ENCODE measurements around the gene MUC4.
"Not testable (repeated sequence)": the region's sequence is repeated elsewhere in the genome, so short reads cannot be mapped to it uniquely, and the experiment has no call there.

Gene MUC4

GRCh38 chr3:195835791-195836190 is 24.1 kb upstream of the MUC4 start:
- DNase-seq (ENCODE audit: low read depth, low spot score) = no peak

- DNase-seq (ENCODE audit: low read depth, low spot score) = no peak
Measured at GRCh38 chr3:195834675-195835583, 23.2 kb upstream of the MUC4 start.

DNA sequence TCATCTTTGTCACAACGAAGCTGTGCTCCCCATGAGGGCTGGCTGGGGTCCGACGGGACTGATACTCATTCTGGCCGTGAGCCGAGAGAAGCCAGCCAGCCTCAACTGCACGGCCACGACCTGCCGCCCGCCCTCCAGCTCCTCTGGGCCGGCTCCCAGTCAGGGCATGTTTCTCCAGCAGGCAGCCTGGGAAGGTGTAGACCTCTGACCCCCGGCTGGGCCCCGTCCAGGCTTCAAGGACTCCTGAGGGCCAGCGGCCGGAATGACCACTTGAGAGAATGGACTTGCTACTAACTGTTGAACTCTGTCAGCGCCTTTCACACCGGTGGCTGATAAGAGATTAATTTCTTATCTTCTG is 18.1 kb upstream of the MUC4 start:
- DNase-seq (ENCODE audit: low read depth, low spot score) = no peak

- DNase-seq (ENCODE audit: low read depth, low spot score) = no peak
Measured at GRCh38 chr3:195828762-195829161, 17.0 kb upstream of the MUC4 start.

- DNase-seq (ENCODE audit: low read depth, low spot score) = no peak
Measured at GRCh38 chr3:195825857-195826804, 14.4 kb upstream of the MUC4 start.

DNA sequence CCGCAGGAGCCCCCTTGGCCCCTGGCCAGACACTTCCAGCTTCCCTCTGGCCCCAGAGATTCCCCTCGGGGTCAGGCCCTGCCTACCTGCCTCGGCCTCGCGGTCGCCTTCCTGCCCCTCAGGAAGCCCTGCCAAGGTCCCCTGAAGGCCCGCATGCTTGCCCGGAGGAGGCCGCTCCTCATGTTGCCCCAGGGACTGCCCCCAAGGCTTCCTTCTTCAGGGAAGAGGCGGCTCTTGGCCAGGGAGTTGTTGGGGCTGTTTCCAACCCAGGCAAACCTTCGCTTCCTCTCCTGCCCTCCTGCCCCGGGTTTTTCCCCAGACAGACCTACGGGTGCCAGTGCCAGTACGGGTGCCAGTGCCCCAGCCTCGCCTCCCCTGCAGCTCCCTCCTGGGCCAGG is 13.5 kb upstream of the MUC4 start:
- no peak for DNase-seq (ENCODE audit: low read depth, low spot score)

DNA sequence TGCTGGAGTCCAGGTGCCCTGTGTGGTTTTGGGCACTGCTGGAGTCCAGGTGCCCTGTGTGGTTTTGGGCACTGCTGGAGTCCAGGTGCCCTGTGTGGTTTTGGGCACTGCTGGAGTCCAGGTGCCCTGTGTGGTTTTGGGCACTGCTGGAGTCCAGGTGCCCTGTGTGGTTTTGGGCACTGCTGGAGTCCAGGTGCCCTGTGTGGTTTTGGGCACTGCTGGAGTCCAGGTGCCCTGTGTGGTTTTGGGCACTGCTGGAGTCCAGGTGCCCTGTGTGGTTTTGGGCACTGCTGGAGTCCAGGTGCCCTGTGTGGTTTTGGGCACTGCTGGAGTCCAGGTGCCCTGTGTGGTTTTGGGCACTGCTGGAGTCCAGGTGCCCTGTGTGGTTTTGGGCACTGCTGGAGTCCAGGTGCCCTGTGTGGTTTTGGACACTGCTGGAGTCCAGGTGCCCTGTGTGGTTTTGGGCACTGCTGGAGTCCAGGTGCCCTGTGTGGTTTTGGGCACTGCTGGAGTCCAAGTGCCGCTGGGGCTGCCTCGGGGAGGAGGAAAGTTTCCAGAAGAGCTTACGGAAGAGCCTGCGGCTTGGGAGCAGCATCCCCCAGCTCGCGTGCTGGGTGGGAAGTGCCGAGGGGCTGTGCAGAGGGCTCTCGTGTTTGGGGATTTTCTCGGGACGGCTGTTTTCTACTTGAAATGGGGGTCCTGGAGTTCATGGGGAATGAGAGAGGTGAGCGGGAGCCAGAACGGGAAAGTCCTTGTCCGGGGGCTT is 12.9 kb upstream of the MUC4 start:
- DNase-seq (ENCODE audit: low read depth, low spot score) = not testable (repeated sequence)

GRCh38 chr3:195823999-195824398 is 12.3 kb upstream of the MUC4 start:
- no peak for DNase-seq (ENCODE audit: low read depth, low spot score)

- DNase-seq (ENCODE audit: low read depth, low spot score) = no peak
Measured at GRCh38 chr3:195823280-195823679, 11.6 kb upstream of the MUC4 start.

DNA sequence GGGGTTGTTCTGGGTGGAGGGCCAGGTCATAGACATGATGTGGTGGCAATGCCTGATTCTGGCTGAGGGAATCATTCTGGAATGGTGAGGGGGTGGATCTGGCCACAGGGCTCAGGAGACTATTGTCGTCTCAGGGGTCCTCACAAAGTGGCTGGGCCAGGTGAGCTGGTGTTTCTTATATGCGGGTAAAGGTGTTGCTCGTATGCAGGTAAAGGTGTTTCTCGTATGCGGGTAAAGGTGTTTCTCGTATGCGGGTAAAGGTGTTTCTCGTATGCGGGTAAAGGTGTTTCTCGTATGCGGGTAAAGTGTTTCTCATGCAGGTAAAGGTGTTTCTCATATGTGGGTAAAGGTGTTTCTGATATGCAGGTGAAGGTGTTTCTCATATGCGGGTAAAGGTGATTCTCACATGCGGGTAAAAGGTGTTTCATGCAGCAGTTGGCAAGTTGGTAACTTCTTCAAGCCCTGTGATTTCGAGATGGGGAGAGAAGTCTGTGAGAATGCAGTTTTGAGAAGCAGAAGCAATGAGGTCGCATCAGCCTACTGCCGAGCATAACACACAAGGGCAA is 10.5 kb upstream of the MUC4 start:
- DNase-seq (ENCODE audit: low read depth, low spot score) = no peak

DNA sequence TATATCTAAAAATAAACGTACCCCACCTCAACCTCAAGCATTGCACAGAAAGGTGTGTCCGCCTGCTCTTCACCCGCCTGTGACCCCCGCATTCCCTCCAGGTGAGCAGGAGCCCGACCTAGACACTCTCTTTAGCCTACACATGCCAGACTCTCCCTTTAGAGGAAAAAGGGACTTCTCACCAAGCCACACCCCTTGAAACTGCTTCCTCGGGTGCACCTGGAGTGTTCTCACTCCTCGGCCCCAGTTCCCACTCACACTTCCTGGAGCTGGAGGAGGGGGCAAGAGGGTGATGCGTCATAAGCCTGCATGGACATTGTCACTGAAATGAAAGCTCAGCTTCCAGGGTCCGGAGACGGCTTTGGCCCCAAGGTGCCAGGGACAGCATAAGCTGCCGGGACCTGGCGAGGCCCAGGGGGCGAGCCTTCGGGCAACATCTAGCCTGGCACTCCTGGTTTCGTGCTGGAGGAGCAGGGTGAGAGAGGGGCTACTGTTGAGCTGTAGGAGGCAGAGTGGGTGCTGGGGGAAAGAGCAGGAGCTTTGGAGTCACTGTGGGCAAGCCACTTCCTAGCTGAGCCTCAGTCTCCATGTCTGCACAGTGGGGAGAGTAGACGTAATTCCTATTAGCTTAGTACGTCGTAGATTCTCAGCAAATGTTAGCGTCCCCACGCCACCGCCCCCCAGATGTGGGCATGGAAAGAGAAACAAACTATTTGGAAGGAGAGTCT is 9.8 kb upstream of the MUC4 start:
- no peak for DNase-seq (ENCODE audit: low read depth, low spot score)

DNA sequence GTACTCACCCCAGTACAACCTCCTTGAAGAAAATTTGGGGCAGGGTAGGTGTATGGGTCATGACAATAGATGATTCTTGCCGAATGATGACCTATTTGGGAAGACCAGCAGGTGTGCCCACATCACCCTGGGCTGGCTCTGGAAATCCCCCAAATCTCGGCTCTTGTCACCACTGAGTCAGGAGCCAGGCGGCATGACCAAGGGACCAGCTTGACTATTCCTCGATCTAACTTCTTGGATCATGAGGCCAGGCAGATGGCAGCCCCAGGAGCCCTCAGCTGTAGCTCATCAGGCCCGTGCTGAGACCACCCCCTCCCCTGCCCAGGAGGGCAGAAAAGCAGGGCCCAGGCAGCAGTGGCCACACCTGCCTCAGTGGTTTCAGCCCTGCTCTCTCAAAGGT is 9.2 kb upstream of the MUC4 start:
- no peak for DNase-seq (ENCODE audit: low read depth, low spot score)

- no peak for DNase-seq (ENCODE audit: low read depth, low spot score)
Measured at GRCh38 chr3:195820186-195820585, 8.5 kb upstream of the MUC4 start.

- DNase-seq (ENCODE audit: low read depth, low spot score) = no peak
Measured at GRCh38 chr3:195818301-195818700, 6.6 kb upstream of the MUC4 start.

GRCh38 chr3:195817578-195818135 is 5.9 kb upstream of the MUC4 start:
- no peak for DNase-seq (ENCODE audit: low read depth, low spot score)

GRCh38 chr3:195816276-195816913 is 4.7 kb upstream of the MUC4 start:
- not testable (repeated sequence) for DNase-seq (ENCODE audit: low read depth, low spot score)

DNA sequence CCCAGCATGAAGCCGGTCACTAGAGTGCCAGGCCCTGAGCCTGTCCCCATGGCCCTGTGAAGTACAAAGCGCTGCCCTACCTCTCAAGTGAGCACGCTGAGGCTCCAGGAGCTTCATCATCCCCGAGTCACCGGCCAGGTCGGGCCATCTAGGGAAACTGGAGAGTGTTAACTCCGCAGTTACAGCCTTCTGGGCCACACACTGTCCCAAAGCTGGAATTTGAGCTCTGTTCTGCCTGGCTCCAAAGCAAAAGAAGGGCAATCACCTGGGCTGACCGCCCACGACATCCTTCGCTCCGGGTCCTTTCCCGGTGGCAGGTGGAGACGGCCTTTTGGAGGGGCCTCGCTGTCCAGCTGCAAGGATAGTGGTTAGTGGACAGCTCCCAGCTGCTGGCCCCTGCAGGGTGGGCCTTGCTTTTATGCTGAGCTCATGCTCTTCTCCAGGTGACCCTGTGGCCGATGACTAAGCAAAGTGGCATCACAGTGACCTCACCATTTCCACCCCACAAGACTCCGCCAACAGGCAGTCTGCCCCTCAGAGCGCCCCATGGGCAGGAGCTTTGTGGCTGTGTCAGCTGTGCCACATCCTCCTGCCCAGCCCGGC is 3.5 kb upstream of the MUC4 start:
- no peak for DNase-seq (ENCODE audit: low read depth, low spot score)

- DNase-seq (ENCODE audit: low read depth, low spot score) = no peak
Measured at GRCh38 chr3:195813916-195814640, 2.3 kb upstream of the MUC4 start.

DNA sequence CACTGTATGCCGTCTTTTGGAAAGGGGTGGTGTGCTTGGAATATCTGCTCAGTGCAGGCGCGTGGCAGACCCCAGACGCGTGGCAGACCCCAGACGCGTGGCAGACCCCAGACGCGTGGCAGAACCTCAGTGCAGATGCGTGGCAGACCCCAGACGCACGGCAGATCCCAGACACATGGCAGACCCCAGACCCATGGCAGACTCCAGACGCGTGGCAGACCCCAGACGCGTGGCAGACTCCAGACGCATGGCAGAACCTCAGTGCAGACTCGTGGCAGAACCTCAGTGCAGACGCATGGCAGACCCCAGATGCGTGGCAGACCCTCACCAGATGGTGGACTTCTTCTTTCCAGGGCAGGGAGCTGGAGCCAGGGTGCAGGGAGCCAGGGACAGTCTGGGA is 637 bp upstream of the MUC4 start:
- DNase-seq (ENCODE audit: low read depth, low spot score) = no peak

All from iPS DF 19.7 (cell line).